ENCODE data around the gene DNAJC16.

Gene DNAJC16

DNA sequence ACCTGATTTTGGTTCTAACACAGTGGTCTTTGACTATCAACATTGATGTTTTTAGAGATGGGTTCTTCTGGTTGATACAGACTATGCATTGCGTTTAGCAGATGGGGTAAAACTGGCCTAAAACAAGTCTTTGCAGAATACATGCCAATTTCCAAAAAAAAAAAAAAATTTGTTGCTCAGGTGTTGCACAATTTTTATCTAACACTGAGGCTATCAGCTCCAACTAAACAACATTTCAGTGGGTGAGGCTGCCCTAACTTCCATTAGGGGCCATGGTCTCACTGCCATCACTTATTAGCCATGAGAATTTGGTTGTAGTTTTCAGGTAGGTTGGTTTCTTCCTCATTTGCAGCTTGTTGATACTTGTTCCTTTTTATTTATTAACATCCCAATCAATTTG lies 44.2 kb downstream of the DNAJC16 start:
- TF ChIP-seq TCF12 (IDR thresholded peaks at IDR 0.05; ENCODE audit: low read depth) (no peak), CEBPB (IDR thresholded peaks at IDR 0.05) (peak; percentile 21; the same call in 1 of the 2 replicates), NFIC (IDR thresholded peaks at IDR 0.05) (no peak)

GRCh38 chr1:15571266-15571665 lies 44.6 kb downstream of the DNAJC16 start:
- TF ChIP-seq REST (IDR thresholded peaks at IDR 0.05; ENCODE audit: low read depth) (no peak), EGR1 (IDR thresholded peaks at IDR 0.05) (no peak), TEAD4 (IDR thresholded peaks at IDR 0.05) (no peak), YY1 (IDR thresholded peaks at IDR 0.05; ENCODE audit: low read depth) (no peak), EP300 (IDR thresholded peaks at IDR 0.05; ENCODE audit: borderline replicate concordance) (no peak), USF1 (IDR thresholded peaks at IDR 0.05) (no peak), CREB1 (IDR thresholded peaks at IDR 0.05; ENCODE audit: low read depth) (no peak), RAD21 (IDR thresholded peaks at IDR 0.05; ENCODE audit: low read depth) (no peak), TCF12 (IDR thresholded peaks at IDR 0.05; ENCODE audit: low read depth) (no peak), FOXM1 (IDR thresholded peaks at IDR 0.05; ENCODE audit: borderline replicate concordance, low read depth) (no peak), ZBTB7A (IDR thresholded peaks at IDR 0.05; ENCODE audit: low read depth) (no peak), TAF1 (IDR thresholded peaks at IDR 0.05; ENCODE audit: low read depth) (no peak)

DNA sequence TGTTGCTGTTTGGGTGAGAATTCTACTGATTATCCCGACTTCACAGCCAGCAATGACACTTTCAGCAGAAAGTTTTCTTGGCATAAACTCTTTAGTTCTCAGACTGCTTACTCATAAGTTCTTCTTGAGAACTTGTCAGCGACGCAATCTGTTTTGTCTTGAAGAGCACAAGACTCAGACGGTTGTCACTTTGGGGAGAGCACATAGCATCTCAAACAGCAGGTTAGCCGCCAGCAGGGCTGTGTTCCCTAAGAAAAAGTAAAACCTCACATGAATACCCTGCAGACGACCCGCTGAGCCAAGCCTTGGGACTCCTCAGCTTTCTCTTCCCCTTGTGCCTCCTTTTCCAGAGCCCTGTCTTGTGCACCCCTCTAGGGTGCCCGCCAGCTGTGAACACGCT lies 46.8 kb downstream of the DNAJC16 start:
- TF ChIP-seq CEBPB (IDR thresholded peaks at IDR 0.05) (no peak), TEAD4 (IDR thresholded peaks at IDR 0.05) (no peak)

DNA sequence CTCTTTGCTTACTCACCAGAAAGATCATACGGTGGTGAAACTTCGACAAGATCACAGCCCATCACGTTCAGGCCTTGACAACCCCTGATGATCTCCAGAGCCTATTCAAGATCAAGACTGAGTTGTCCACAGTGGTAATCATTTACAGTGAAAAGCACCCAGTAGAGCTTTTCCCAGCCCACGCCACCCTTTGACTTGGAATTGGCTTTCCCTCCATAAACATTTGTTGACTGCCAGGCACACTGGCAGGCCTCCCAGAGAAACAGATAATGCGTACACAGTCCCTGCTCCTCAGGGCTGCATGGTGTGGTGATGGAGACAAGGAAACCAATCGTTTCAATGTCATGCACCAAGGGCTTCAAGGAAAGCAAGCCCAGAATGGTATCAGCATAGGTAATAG lies 48.1 kb downstream of the DNAJC16 start:
- TF ChIP-seq EGR1 (IDR thresholded peaks at IDR 0.05) (no peak), CEBPB (IDR thresholded peaks at IDR 0.05) (no peak), RAD21 (IDR thresholded peaks at IDR 0.05; ENCODE audit: low read depth) (no peak), TCF12 (IDR thresholded peaks at IDR 0.05; ENCODE audit: low read depth) (no peak), NFIC (IDR thresholded peaks at IDR 0.05) (no peak), CREB1 (IDR thresholded peaks at IDR 0.05; ENCODE audit: low read depth) (no peak), TEAD4 (IDR thresholded peaks at IDR 0.05) (no peak), EP300 (IDR thresholded peaks at IDR 0.05; ENCODE audit: borderline replicate concordance) (no peak), USF1 (IDR thresholded peaks at IDR 0.05) (no peak), YY1 (IDR thresholded peaks at IDR 0.05; ENCODE audit: low read depth) (no peak)
- TF ChIP-seq, protein P1, sequence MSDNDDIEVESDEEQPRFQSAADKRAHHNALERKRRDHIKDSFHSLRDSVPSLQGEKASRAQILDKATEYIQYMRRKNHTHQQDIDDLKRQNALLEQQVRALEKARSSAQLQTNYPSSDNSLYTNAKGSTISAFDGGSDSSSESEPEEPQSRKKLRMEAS (IDR thresholded peaks at IDR 0.05): no peak

DNA sequence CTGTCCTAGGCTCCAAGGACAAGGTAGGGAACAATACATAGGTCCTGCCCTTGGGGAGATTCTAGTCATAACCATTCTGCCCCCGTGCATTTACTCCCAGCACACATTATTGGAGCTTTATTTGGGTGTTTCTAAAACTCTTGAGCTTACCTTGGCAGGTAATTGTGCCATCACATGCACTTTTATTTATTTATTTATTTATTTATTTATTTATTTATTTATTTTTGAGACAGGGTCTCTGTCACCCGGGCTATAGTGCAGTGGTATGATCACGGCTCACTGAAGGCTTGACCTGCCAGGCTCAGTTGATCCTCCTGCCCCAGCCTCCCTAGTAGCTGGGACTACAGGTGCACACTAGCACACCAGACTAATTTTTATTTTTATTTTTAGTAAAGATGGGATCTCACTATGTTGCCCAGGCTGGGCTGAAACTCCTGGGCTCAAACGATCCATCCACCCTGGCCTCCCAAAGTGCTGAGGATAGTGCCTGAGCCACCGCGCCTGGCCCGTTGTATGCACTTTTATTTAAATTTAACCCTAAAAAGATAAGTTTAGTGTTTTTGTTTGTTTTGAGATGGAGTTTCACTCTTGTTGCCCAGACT lies 49.0 kb downstream of the DNAJC16 start:
- TF ChIP-seq TEAD4 (IDR thresholded peaks at IDR 0.05) (no peak), NFIC (IDR thresholded peaks at IDR 0.05) (no peak), FOXM1 (IDR thresholded peaks at IDR 0.05; ENCODE audit: borderline replicate concordance, low read depth) (no peak), ZBTB7A (IDR thresholded peaks at IDR 0.05; ENCODE audit: low read depth) (no peak), RAD21 (IDR thresholded peaks at IDR 0.05; ENCODE audit: low read depth) (no peak), CREB1 (IDR thresholded peaks at IDR 0.05; ENCODE audit: low read depth) (no peak), USF1 (IDR thresholded peaks at IDR 0.05) (no peak), CEBPB (IDR thresholded peaks at IDR 0.05) (no peak), YY1 (IDR thresholded peaks at IDR 0.05; ENCODE audit: low read depth) (no peak), EGR1 (IDR thresholded peaks at IDR 0.05) (no peak)
- TF ChIP-seq, protein P1 (IDR thresholded peaks at IDR 0.05): no peak

DNA sequence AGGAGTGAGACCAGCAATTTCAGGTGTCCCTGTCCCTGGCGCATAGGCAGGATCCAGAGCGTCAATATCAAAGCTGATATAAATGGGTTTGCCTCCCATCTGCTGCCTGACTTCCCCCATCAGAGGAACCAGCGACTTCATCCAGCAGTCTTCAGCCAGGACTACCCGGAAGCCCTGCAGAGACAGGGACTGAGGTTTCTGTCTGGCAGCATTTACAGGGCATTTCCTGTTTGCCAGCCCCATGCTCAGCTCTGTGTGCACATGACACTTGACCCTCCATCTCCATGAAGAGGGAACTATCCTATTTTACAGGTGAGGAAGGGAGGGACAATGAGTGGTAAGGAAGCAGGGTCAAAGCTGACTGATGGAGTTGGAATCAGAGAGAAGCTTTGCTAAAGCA lies 51.0 kb downstream of the DNAJC16 start:
- TF ChIP-seq CREB1 (IDR thresholded peaks at IDR 0.05; ENCODE audit: low read depth) (no peak), FOXM1 (IDR thresholded peaks at IDR 0.05; ENCODE audit: borderline replicate concordance, low read depth) (no peak), TCF12 (IDR thresholded peaks at IDR 0.05; ENCODE audit: low read depth) (no peak), REST (IDR thresholded peaks at IDR 0.05; ENCODE audit: low read depth) (no peak), EGR1 (IDR thresholded peaks at IDR 0.05) (no peak), TEAD4 (IDR thresholded peaks at IDR 0.05) (no peak), CEBPB (IDR thresholded peaks at IDR 0.05) (no peak), ZBTB7A (IDR thresholded peaks at IDR 0.05; ENCODE audit: low read depth) (no peak), NFIC (IDR thresholded peaks at IDR 0.05) (no peak), RAD21 (IDR thresholded peaks at IDR 0.05; ENCODE audit: low read depth) (no peak), TAF1 (IDR thresholded peaks at IDR 0.05; ENCODE audit: low read depth) (no peak), YY1 (IDR thresholded peaks at IDR 0.05; ENCODE audit: low read depth) (no peak), EP300 (IDR thresholded peaks at IDR 0.05; ENCODE audit: borderline replicate concordance) (no peak)
- TF ChIP-seq, protein P1 (IDR thresholded peaks at IDR 0.05): no peak

All from Ishikawa (cell line).